Sciatic nerve (tissue), 2 donors: ENCODE results near the gene BMERB1. TPM values are rescaled to one million over a fixed set of nuclear protein-coding genes. Genes with fewer than 3 reads are reported as not detected.

ENCODE experiments used
- ATAC-seq: fragments of 200-7000 bp; cut with Tn5 transposase; one replicate; pipeline ENCODE4 v1.9.1; 2020; ENCODE audit warnings: mild to moderate bottlenecking, moderate library complexity
- DNase-seq: peaks from one replicate; pipeline ENCODE4 v3.0.0-alpha.2; 2020; ENCODE audit warnings: low spot score
- intact Hi-C: fragments of 100-400 bp; cut with DNase I; formaldehyde crosslinking; loops from one replicate; pipeline ENCODE4 v1.14.2; 2022
- total RNA-seq: library from RNA; stranded (reverse); fragmentation: NEBNext Ultra II Directional; extraction: Animal tissue kit (Norgen Biotek cat#: 25700); gene quantifications from one replicate; pipeline ENCODE4 v1.2.1, GENCODE V29; 2021
- donor health status: DM: no; HTN: no; CAD: no.
- donor health status: DM: no; HTN: no; CAD: no.

Gene BMERB1
- total RNA-seq, 1 donor from 2014 or later = 40.0 TPM

DNA sequence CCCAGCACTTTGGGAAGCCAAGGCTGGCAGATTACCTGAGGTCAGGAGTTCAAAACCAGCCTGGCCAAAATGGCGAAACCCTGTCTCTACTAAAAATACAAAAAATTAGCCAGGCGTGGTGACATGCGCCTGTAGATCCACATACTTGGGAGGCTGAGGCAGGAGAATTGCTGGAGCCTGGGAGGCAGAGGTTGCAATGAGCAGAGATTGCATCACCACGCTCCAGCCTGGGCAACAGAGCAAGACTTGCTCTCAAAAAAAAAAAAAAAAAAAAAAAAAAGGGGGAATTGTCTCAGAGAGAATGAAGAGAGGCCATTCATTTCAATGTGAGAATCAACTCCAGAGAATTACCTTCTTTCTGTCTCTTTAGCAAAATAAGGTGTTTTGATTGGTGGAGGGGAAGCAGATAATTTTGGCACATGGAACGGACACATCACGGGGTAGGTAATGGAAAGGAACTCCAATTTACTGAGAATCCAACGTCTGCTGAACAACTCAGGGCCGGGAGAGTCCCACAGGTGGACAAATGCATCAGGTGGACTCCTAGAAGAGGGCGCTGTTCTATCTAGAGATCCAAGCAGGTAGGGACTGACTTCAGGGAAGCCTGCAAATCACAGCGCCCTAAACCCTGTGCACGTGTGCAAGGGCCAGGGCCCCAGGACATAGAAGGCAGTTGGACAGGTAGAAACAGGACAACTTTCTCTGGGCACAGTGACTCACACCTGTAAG is 77.5 kb downstream of the BMERB1 start:
- DNase-seq (no peak), ATAC-seq (no peak)
- intact Hi-C loops = no loop called here

DNA sequence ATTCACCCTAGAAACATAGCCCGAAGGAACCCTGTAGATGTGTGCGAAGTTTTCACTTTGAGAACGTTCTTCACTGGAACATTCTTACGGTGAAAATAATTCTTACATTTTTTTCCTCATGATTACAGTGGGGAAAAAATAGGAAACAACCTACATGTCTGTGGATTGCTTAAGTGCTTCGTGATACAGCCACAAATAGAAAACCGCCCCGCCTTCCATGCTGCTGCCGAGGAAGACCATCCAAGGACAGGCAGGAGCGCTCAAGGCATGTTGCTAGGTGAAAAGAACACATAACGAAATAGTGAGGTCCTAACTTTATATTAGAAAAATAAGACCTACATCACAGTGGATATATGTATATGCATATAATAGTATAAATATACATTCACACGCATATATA is 78.8 kb downstream of the BMERB1 start:
- DNase-seq = no peak
- no peak for ATAC-seq
- intact Hi-C loops = no loop called here

DNA sequence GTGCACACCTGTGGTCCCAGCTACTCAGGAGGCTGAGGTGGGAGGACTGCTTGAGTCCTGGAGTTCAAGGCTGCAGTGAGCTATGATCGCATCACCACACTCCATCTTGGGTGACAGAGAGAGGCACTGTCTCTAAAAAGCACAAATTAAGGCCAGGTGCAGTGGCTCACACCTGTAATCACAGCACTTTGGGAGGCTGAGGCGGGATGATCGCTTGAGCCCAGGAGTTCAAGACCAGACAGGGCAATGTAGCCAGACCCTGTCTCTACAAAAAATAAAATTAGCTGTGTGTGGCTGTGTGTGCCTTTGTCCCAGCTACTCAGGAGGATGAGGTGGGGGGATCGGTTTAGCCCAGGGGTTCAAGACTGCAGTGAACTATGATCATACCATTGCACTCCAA is 81.6 kb downstream of the BMERB1 start:
- intact Hi-C loops = no loop called here
- no peak for ATAC-seq
- no peak for DNase-seq

DNA sequence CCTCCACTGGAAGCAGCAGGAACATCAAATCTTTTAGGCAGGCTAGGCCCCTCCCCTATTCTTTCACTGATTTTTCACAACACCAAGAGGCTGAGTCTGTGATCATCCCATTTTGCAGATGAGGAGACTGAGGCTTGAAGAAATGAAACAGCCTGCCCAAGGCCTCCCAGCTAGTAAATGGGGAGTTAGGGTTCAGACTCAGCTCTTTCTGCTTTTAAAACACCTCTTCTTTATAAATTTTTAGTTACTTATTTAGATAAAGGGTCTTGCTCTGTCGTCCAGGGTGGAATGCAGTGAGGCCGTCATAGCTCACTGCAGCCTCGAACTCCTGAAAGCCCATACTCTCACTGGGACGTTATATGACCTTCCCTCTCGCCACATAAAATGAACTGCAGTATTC is 82.2 kb downstream of the BMERB1 start:
- ATAC-seq (no peak), DNase-seq (no peak)
- intact Hi-C loops = no loop called here

DNA sequence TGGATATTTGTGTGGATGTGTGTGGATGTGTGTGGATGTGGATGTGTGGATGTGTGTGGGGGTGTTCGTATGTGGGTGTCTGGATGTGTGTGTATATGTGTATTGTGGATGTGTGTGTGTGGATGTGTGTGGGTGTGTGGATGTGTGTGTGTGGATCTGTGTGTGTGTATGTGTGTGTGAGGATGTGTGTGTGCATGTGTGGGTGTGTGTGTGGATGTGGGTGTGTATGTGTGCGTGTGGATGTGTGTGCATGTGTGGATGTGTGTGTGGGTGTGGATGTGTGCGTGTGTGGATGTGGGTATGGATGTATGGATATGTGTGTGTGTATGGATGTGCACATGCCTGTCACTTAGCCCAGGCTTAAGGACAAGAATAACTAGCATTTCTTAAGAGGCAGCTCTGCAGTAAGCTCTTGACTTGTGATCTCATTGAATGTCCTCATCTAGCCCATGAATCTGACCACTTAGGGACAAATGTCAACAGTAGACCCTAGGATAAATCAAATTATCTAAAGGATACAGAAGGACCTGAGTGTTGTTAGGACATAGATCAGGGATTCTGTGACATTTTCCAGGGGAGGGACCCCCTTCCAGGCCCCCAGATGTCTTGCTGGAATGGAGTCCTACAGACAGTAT is 83.5 kb downstream of the BMERB1 start:
- intact Hi-C loops = no loop called here
- no peak for ATAC-seq
- no peak for DNase-seq

DNA sequence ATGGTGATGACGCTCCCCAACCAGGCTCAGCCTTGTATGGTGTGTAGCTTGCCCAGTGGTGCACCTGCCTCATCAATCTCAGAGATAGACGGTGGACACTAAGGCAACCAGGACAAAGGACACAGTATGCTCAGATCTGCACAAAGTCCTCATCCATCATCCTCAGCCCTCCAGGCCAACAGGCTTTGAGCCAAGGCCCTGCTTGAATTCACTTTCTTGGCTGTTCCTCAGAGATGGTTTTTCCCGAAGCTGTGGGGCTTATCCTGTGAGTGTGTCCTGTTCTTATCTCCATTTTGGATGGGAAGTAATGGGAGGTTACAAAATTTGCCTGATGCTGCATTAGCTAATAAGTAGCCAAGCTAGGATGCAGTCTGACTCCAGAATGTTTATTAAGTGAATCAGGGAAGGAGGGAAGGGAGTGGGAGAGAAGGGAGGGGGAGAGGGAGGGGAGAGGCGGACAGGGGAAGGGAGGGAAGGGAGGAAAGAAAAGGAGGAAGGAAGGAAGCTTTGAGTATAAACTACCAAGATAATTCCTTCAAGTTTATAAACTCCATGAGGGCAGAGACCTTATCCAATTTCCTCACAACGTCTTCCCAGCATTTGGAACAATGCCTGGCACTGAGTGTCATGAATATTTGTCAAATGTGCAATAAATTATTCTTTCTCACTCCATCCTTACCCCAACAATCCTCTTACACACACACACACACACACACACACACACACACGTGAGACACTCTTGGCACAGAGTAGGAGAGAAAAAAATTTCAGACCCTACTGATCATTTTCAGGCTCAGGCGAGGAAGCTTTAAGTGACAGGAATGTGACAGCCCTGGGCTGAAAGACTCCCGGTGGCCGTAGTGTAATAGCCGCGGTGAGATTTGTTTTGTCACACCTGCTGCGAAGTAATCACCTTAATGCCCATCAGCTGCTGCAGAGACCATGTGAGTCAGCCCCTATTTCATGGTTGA is 84.3 kb downstream of the BMERB1 start:
- no peak for DNase-seq
- peak; percentile 19 for ATAC-seq

DNA sequence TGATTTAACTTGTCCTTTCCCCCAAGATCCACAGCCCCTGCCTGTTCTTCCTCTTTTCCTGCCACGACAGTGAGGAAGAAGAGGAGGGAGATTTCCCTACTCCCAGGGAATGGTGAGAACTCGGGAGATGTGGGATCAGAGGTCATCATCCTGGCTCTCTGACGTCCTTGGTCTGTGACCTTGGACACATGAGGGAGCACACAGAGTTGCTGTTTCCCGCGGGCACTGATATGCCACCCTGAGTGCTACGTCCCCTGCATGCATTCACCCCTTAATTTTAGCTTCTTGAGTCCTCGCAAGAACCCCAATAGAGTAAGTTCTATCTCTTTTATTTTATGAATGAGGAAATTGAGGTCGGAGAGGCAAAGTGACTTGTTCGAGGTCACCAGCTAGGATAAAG is 85.4 kb downstream of the BMERB1 start:
- ATAC-seq (no peak), DNase-seq (no peak)
- intact Hi-C loops = no loop called here

More for the DNA sequence above, 84.3 kb downstream of the BMERB1 start:
- intact Hi-C loops = no loop called here

DNA sequence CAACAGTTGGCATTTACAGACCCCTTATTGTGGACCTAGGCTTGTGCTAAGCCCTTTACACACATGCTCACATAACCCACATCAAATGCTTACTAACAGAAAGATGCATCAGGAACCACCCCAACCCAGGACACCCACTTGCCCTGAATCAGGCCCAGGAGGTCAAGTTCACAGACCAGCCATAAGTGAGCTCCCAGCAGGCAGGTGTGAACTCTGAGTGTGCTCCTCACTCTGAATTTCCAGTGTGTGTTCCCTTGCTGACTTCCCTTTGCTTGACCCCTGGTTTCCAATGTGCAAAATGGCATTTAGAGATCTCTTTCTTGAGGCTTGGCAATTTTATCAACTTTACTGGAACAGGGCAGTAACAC is 87.0 kb downstream of the BMERB1 start:
- no peak for DNase-seq
- intact Hi-C loops = no loop called here

DNA sequence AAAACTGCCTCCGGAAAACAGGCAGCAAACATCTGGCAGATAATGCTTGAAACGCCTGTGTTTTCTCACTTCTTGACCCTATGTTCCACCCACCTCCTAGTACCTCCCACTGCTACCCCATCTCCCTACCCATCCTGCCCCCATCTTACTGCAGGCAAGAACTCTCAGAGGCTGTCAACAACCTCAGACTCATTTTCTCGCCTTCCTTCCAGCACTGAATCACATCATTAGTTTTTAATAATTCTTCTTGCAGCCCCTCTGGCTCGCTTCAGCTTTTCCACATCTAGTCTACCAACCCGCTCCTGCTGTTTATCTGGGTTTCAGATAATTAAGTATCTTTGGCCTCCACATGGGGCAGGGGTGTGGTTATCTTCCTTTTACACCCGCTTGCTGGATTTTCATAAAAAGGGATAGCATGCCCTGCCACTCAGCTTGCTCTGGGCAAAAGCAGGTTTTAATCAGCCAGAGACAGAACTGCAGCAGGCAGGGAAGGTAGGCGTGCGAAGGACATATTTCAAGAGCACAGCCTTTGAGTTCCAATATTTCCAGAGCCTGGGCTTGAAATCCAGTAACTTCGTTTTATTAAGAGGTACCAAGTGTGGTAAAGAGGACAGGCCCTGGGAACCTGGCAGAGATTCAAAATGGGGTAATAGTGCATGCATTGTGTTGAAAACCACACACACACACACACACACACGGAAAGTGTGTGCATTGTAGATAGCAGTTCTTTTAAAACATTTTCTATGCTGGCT is 87.5 kb downstream of the BMERB1 start:
- ATAC-seq (peak; percentile 81), DNase-seq (no peak)
- intact Hi-C loops = no loop called here

More for the DNA sequence above, 87.0 kb downstream of the BMERB1 start:
- no peak for ATAC-seq

DNA sequence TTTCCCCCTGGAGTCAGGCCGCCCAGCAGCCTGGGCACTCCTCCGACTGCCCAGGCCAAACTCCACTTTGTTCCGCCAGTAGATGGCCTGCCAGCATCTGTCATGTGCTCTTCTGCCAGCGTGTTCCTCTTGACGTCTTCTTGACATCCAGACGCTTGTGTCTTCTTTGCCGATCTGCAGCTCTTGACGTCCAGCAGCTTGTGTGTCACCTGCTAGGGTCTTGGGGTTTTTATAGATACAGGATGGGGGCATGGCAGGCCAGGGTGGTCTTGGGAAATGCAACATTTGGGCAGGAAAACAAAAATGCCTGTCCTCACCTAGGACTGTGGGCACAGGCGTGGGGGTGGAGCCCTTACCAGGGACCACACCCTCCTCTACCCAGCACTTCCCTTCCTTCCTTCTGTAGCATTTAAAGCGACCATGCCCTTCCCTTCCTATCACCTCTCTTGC is 88.7 kb downstream of the BMERB1 start:
- intact Hi-C loops = no loop called here
- ATAC-seq (peak; percentile 39), DNase-seq (peak; percentile 62)

DNA sequence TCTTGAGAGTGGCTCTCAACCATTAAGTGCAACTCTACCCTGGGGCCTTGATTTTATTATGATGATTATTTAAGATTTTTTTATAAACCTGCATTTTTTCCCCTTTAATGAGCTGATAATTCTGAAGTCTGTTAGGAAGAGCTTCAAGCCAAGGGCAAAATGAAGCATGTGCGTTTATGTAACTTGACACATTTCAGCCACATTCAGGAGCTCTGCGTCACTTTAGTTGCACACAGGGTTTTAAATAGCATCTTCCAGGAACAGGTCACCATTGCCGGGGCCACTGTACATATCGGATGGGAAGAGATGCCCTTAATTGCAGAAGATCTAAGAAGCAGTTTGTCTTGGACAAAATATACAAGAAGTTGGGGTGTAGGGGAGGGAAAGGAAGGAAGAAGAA is 89.6 kb downstream of the BMERB1 start:
- intact Hi-C loops = no loop called here
- no peak for DNase-seq
- no peak for ATAC-seq

DNA sequence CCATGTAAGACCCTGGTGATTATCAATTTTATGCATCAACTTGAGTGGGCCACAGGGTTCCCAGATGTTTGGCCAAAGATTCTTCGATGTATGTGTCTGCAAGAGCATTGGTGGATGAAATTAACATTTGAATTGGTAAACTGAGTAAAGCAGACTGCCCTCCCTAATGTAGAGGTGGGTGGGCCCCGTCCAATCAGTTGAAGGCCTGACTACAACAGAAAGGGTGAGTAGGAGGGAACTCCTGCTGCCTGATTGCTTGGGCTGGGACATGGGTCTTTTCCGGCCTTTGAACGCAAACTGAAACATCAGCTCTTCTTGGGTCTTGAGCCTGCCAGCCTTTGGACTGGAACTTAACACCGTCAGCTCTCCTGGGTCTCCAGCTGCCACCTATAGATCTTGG is 90.6 kb downstream of the BMERB1 start:
- intact Hi-C loops = no loop called here
- ATAC-seq = no peak

DNA sequence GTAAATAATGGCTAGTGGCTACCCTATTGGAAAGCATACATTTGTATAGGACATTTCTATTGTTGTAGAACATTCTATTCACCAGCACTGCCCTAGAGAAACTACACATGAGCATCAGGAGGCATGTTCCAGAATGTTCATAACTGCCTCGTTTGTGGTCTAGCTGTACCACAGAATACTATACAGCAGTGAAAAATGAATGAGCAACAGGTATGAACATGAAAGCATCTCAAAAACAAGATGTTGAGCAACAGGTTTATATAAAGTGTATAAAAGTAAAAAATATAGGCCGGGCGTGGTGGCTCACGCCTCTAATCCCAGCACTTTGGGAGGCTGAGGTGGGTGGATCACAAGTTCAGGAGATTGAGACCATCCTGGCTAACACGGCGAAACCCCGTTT is 91.7 kb downstream of the BMERB1 start:
- ATAC-seq (no peak), DNase-seq (no peak)
- intact Hi-C loops = no loop called here

More for the DNA sequence above, 90.6 kb downstream of the BMERB1 start:
- no peak for DNase-seq

DNA sequence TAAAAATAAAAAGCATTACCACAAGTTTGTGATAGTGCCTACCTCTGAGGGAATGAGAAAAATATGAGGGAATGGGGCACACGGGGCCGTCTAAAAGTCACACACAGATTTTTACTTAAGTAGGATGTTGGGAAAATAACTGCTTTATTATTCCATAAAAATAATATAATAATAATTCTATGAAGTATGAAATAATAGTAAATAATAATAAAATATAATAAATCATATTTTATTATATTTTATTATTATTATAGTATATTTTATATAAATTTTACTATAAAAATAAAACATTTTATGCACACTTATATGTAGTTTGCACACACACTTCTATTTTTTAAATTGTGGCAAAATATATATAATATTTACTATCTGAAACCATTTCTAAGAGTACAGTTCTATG is 92.3 kb downstream of the BMERB1 start:
- DNase-seq = no peak
- intact Hi-C loops = no loop called here
- no peak for ATAC-seq

DNA sequence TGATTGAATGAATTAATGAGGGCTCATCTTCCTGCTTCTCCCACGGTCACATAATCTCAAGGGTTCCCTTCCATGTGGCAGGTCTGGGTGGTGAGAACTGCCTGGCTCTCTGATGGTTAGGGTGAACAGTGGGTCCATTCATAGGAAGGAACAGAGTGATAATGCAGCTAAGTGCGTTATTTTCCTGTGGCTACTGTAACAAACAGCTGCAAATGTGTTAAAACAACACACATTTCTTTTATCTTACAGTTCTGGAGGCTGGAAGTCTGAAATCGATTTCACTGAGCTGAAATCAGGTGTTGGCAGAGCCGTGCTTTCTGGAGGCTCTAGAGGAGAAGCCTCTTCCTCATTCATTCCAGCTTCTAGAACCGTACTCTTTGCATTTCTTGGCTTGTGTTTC is 95.3 kb downstream of the BMERB1 start:
- DNase-seq = no peak
- intact Hi-C loops = no loop called here
- ATAC-seq = no peak

DNA sequence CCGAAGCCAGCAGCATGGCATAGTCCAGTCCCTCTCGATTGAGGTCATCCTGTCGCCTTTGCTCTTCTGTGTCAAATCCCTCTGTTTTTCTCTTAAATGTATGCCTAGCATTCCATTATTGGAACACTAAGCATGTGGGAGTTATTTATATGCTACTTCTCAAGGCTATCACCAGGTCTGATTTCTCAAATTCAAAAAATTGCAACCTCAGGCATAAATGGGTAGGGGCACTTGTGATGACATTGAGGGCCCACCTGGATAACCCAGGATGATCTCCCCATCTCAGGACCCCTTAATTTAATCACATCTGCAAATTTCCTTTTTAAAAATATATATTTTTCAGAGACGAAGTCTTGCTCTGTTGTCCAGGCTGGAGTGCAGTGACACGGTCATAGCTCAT is 95.7 kb downstream of the BMERB1 start:
- DNase-seq = no peak
- no peak for ATAC-seq
- intact Hi-C loops = no loop called here

DNA sequence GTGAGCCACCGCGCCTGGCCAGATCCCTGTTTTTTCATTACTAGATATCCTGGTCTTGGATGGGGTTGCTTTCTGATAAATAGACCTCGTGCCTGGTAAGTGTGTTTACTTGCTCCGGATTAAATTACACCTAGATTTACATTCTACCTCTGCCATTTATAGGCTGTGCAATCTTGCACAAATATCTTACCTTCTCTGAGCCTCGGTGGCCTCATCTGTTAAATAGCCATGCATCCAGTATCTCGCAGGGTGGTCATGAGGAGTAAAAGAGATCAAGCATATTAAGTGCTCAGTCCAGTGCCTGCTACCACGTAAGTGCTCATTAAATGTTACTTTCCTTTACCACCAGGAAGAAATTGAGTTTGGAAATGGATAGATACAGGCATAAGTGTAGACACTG is 98.4 kb downstream of the BMERB1 start:
- intact Hi-C loops = no loop called here
- no peak for DNase-seq
- no peak for ATAC-seq

DNA sequence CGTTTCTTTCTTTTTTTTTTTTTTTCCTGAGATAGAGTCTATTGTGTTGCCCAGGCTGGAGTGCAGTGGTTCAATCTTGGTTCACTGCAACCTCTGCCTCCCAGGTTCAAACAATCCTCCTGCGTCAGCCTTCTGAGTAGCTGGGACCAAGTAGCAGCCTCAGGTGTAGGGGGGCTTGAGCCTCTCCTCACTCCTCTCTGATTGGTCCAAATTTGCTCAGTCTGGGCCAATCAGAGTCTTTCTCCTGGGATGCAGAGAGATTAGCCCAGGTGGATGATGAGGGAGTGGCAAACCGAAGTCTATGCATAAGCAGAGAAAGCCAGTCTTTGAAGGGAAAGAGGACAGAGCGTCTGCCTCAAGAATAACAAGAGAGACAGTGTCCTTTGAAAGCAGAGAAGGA is 99.0 kb downstream of the BMERB1 start:
- intact Hi-C loops = no loop called here
- ATAC-seq = no peak
- no peak for DNase-seq

DNA sequence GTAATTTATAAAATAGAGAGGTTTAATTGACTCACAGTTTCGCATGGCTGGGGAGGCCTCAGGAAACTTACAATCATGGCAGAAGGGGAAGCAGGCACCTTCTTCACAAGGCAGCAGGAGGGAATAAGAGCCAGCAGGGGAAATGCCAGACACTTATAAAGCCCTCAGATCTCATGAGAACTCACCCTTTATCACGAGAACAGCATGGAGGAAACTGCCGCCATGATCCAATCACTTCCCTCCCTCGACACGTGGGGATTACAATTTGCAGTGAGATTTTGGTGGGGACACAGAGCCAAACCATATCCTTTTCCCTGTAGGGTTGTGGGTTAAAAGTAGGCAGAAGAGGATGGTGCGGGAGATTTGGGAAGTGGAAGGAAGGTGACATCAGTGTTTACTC is 101.4 kb downstream of the BMERB1 start:
- DNase-seq = no peak
- ATAC-seq = no peak
- intact Hi-C loops = no loop called here
